ENCODE measurements around the gene TTC27.

- TF ChIP-seq CTCF (IDR thresholded peaks at IDR 0.05 in 2 of 3, conservative IDR thresholded peaks at IDR 0.05 in 1 of 3; ENCODE audit: control insufficient read depth in 2 of 3, extremely low read depth in 1 of 3, insufficient read depth in 1 of 3, low read depth in 3 of 3, low read length in 3 of 3) (no peak), BRCA1 (IDR thresholded peaks at IDR 0.05; ENCODE audit: low read depth, low read length) (no peak), SIN3A (IDR thresholded peaks at IDR 0.05; ENCODE audit: low read depth, low read length) (no peak), SMAD1 (IDR thresholded peaks at IDR 0.05; ENCODE audit: low read depth, partially characterized antibody) (no peak), EZH2 (IDR thresholded peaks at IDR 0.05; ENCODE audit: borderline replicate concordance, control insufficient read depth, low read depth, low read length) (no peak), ESRRA (IDR thresholded peaks at IDR 0.05; ENCODE audit: low read length) (no peak)
Measured at GRCh38 chr2:32852856-32853255, 225.0 kb downstream of the TTC27 start.
